Trophoblast cell (in vitro differentiated cells and primary cell): ENCODE measurements around the gene ST6GALNAC3.
"Not testable (repeated sequence)": the region's sequence is repeated elsewhere in the genome, so short reads cannot be mapped to it uniquely, and the experiment has no call there.

Experiments used
- DNase-seq, 2 donors: peaks; one replicate each; pipeline ENCODE4 v3.0.0-alpha.2; 2016
- H2AFZ ChIP-seq: 2 replicates; pipeline ENCODE4 v1.6.1; 2013; ENCODE audit warnings: low read length, moderate library complexity, mild to moderate bottlenecking; ENCODE audit not compliant: insufficient read depth, poor library complexity
- H2AK5ac ChIP-seq: 2 replicates; pipeline ENCODE4 v1.6.1; 2013; ENCODE audit warnings: mild to moderate bottlenecking, low read length
- H2BK120ac ChIP-seq: 2 replicates; pipeline ENCODE4 v1.6.1; 2013; ENCODE audit warnings: low read length, mild to moderate bottlenecking, moderate library complexity; ENCODE audit not compliant: insufficient read depth, poor library complexity
- H2BK12ac ChIP-seq: 2 replicates; pipeline ENCODE4 v1.6.1; 2013; ENCODE audit warnings: mild to moderate bottlenecking, low read length, moderate library complexity
- H2BK5ac ChIP-seq: 2 replicates; pipeline ENCODE4 v1.6.1; 2013; ENCODE audit warnings: low read length, low read depth, moderate library complexity, mild to moderate bottlenecking; ENCODE audit not compliant: poor library complexity
- H3K14ac ChIP-seq: 2 replicates; pipeline ENCODE4 v1.6.1; 2013; ENCODE audit warnings: mild to moderate bottlenecking, low read length
- H3K18ac ChIP-seq: 2 replicates; pipeline ENCODE4 v1.6.1; 2013; ENCODE audit warnings: mild to moderate bottlenecking, low read length
- H3K23ac ChIP-seq: 2 replicates; pipeline ENCODE4 v1.6.1; 2013; ENCODE audit warnings: low read length
- H3K27ac ChIP-seq: 2 replicates; pipeline ENCODE4 v1.5.1; 2013; ENCODE audit warnings: low read depth, mild to moderate bottlenecking, inconsistent platforms, low read length, moderate library complexity
- H3K27me3 ChIP-seq: 2 replicates; pipeline ENCODE4 v1.6.1; 2013; ENCODE audit warnings: inconsistent platforms, mild to moderate bottlenecking, low read length, moderate library complexity; ENCODE audit not compliant: insufficient read depth
- H3K36me3 ChIP-seq, 2 experiments: 1 replicate in 1 of 2; 2 replicates in 1 of 2; pipeline ENCODE4 v1.6.1; 2013; ENCODE audit warnings: low read length in 2 of 2, mild to moderate bottlenecking in 2 of 2, moderate library complexity in 1 of 2; ENCODE audit not compliant: insufficient read depth in 2 of 2, control insufficient read depth in 1 of 2
- H3K4ac ChIP-seq: 2 replicates; pipeline ENCODE4 v1.6.1; 2013; ENCODE audit warnings: low read depth, mild to moderate bottlenecking, low read length, moderate library complexity
- H3K4me1 ChIP-seq, 2 experiments: 1 replicate in 1 of 2; 2 replicates in 1 of 2; pipeline ENCODE4 v1.6.1; 2013; ENCODE audit warnings: low read length in 2 of 2, mild to moderate bottlenecking in 2 of 2, moderate library complexity in 1 of 2; ENCODE audit not compliant: insufficient read depth in 2 of 2, control insufficient read depth in 1 of 2
- H3K4me2 ChIP-seq: 2 replicates; pipeline ENCODE4 v1.6.1; 2013; ENCODE audit warnings: inconsistent platforms, mild to moderate bottlenecking, low read length, moderate library complexity
- H3K4me3 ChIP-seq: 2 replicates; pipeline ENCODE4 v1.5.1; 2013; ENCODE audit warnings: mild to moderate bottlenecking, low read depth, low read length, inconsistent platforms
- H3K79me1 ChIP-seq: one replicate; pipeline ENCODE4 v1.6.1; 2013; ENCODE audit warnings: low read length
- H3K79me2 ChIP-seq: 2 replicates; pipeline ENCODE4 v1.6.1; 2013; ENCODE audit warnings: low read length, mild to moderate bottlenecking; ENCODE audit not compliant: control insufficient read depth, insufficient read depth, poor library complexity
- H3K9ac ChIP-seq: 2 replicates; pipeline ENCODE4 v1.6.1; 2013; ENCODE audit warnings: mild to moderate bottlenecking, low read length
- H3K9me3 ChIP-seq: 2 replicates; pipeline ENCODE4 v1.6.1; 2013; ENCODE audit warnings: low read depth, mild to moderate bottlenecking, control low read depth, inconsistent platforms, low read length; ENCODE audit not compliant: insufficient read depth
- H4K12ac ChIP-seq: 2 replicates; pipeline ENCODE4 v1.6.1; 2013; ENCODE audit warnings: low read depth, mild to moderate bottlenecking, low read length, moderate library complexity
- H4K8ac ChIP-seq: 2 replicates; pipeline ENCODE4 v1.6.1; 2013; ENCODE audit warnings: low read depth, mild to moderate bottlenecking, low read length, moderate library complexity
- H4K91ac ChIP-seq: one replicate; pipeline ENCODE4 v1.6.1; 2013; ENCODE audit warnings: low read depth, mild to moderate bottlenecking, low read length, moderate library complexity
- WGBS: extraction: QIAGEN DNeasy Blood & Tissue Kit; methylation state at CpG from one replicate; pipeline ENCODE4 v1.1.7; 2013; ENCODE audit warnings: missing lambda C conversion rate; ENCODE audit not compliant: insufficient read length, insufficient coverage; ENCODE audit errors: extremely low coverage; 5-methylcytosine and 5-hydroxymethylcytosine counted together

The ST6GALNAC3 gene

GRCh38 chr1:76652860-76653259 lies 578.3 kb downstream of the ST6GALNAC3 start:
- not testable (repeated sequence) for H3K27ac ChIP-seq, H3K36me3 ChIP-seq, H3K9me3 ChIP-seq, H3K14ac ChIP-seq, H3K4me1 ChIP-seq, H3K23ac ChIP-seq, H2AK5ac ChIP-seq, H3K4me2 ChIP-seq, H4K8ac ChIP-seq, H4K12ac ChIP-seq, H3K27me3 ChIP-seq, H2AFZ ChIP-seq, H3K18ac ChIP-seq, H2BK5ac ChIP-seq, H3K79me2 ChIP-seq, H3K4ac ChIP-seq, H3K79me1 ChIP-seq, H3K4me3 ChIP-seq, DNase-seq, H4K91ac ChIP-seq, H2BK120ac ChIP-seq, H3K9ac ChIP-seq, H2BK12ac ChIP-seq
- WGBS = no CpG with 5 or more reads among the region's 5 CpGs

DNA sequence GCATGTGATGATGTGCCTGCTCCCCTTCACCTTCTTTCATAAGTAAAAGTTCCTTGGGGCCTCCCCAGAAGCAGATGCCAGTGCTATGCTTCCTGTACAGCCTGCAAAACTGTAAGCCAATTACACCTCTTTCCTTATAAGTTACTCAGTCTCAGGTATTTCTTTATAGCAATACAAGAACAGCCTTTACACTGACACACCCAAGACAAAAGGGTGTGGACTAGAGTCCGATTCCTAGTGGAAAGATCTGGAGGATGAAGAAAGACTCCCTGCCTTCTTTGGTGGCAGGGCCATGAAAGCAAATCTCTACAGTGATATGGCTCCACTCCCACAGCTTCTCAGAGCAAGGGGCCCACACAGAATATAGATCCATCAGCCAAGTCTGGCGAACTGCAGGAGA lies 583.1 kb downstream of the ST6GALNAC3 start:
- Histone ChIP-seq H4K91ac (no peak overlapping the region), H2AK5ac (no peak overlapping the region), H3K9me3 (no peaks in the 10 kb centered on the region), H3K18ac (no peak overlapping the region), H2AFZ (no peak overlapping the region), H3K4me1 (no peaks in the 10 kb centered on the region), H3K27ac (no peak overlapping the region), H4K12ac (no peak overlapping the region), H2BK5ac (no peak overlapping the region), H2BK12ac (no peak overlapping the region), H3K79me2 (no peaks in the 10 kb centered on the region), H3K14ac (no peak overlapping the region), H3K36me3 (no peaks in the 10 kb centered on the region), H3K23ac (no peak overlapping the region), H3K4me2 (no peak overlapping the region), H3K4me3 (no peak overlapping the region), H2BK120ac (no peak overlapping the region), H3K9ac (no peak overlapping the region), H3K4ac (no peak overlapping the region), H3K79me1 (no peaks in the 10 kb centered on the region), H3K27me3 (no peaks in the 10 kb centered on the region), H4K8ac (no peak overlapping the region)
- WGBS = no CpG with 5 or more reads among the region's 2 CpGs
- DNase-seq = no peak

GRCh38 chr1:76659171-76659940 lies 584.8 kb downstream of the ST6GALNAC3 start:
- no peaks in the 10 kb centered on the region for H3K27me3 ChIP-seq
- H3K14ac ChIP-seq = no peak overlapping the region
- H3K4ac ChIP-seq = no peak overlapping the region
- no peak overlapping the region for H3K4me3 ChIP-seq
- no peak overlapping the region for H2BK5ac ChIP-seq
- H3K23ac ChIP-seq = no peak overlapping the region
- no peak overlapping the region for H4K8ac ChIP-seq
- H3K79me2 ChIP-seq = no peaks in the 10 kb centered on the region
- H2BK120ac ChIP-seq = no peak overlapping the region
- no peak overlapping the region for H2BK12ac ChIP-seq
- no peak overlapping the region for H4K12ac ChIP-seq
- H3K36me3 ChIP-seq = no peaks in the 10 kb centered on the region
- DNase-seq = no peak
- H3K4me2 ChIP-seq = no peak overlapping the region
- no peak overlapping the region for H3K27ac ChIP-seq
- no peak overlapping the region for H4K91ac ChIP-seq
- no peak overlapping the region for H3K9ac ChIP-seq
- H3K9me3 ChIP-seq = no peaks in the 10 kb centered on the region
- no peaks in the 10 kb centered on the region for H3K79me1 ChIP-seq
- WGBS = no CpG with 5 or more reads among the region's 4 CpGs
- H3K4me1 ChIP-seq = no peaks in the 10 kb centered on the region
- no peak overlapping the region for H3K18ac ChIP-seq
- H2AK5ac ChIP-seq = no peak overlapping the region
- no peak overlapping the region for H2AFZ ChIP-seq

DNA sequence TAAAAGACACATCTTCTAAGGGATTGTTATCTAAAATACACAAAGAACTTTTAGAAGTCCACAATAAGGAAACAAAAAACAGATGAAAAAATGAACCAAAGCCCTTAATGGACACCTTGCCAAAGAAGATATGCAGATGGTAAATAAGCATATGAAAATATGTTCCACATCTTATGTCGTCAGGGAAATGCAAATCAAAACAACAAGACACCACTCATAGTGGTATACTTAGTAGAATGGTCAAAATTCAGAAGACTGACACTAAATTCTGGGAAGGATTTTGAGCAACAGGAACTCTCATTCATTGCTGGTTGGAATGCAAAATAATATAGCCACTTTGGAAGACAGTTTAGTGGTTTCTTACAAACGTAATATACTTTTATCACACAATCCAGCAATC lies 587.0 kb downstream of the ST6GALNAC3 start:
- no peaks in the 10 kb centered on the region for H3K36me3 ChIP-seq
- no peak overlapping the region for H4K8ac ChIP-seq
- no peaks in the 10 kb centered on the region for H3K27me3 ChIP-seq
- H4K12ac ChIP-seq = no peak overlapping the region
- no peak overlapping the region for H4K91ac ChIP-seq
- no peak for DNase-seq
- no peak overlapping the region for H2AK5ac ChIP-seq
- no peak overlapping the region for H3K23ac ChIP-seq
- no peak overlapping the region for H3K4me2 ChIP-seq
- H3K4ac ChIP-seq = no peak overlapping the region
- H2BK120ac ChIP-seq = no peak overlapping the region
- H3K18ac ChIP-seq = no peak overlapping the region
- H2BK5ac ChIP-seq = no peak overlapping the region
- no peaks in the 10 kb centered on the region for H3K4me1 ChIP-seq
- H2BK12ac ChIP-seq = no peak overlapping the region
- H2AFZ ChIP-seq = no peak overlapping the region
- no peak overlapping the region for H3K14ac ChIP-seq
- no peak overlapping the region for H3K4me3 ChIP-seq
- H3K27ac ChIP-seq = no peak overlapping the region
- no peak overlapping the region for H3K9ac ChIP-seq
- no peaks in the 10 kb centered on the region for H3K9me3 ChIP-seq
- H3K79me1 ChIP-seq = no peaks in the 10 kb centered on the region
- no peaks in the 10 kb centered on the region for H3K79me2 ChIP-seq
- WGBS = no CpG with 5 or more reads among the region's 2 CpGs
